Stomach (tissue), 9 donors: ENCODE measurements around the gene C2orf92. TPM values are rescaled to one million over a fixed set of nuclear protein-coding genes. Genes with fewer than 3 reads are reported as not detected.

Experiments
- DNase-seq, 2 donors: peaks; one replicate each; pipeline versions ENCODE4 v3.0.0 to v3.0.0-alpha.2; 2013 to 2019
- H3K27ac ChIP-seq, 5 donors: fragments of 200-600 bp in 4 of 5; sonication (generic) in 4 of 5; one replicate each; pipeline ENCODE4 v1.5.1; 2013 to 2019; ENCODE audit warnings: mild to moderate bottlenecking in 1 of 5, moderate library complexity in 1 of 5
- H3K27me3 ChIP-seq, 3 donors: fragments of 200-600 bp; sonication (generic); one replicate each; pipeline ENCODE4 v1.5.1; 2017 to 2019; ENCODE audit warnings: mixed run types in 1 of 3
- H3K36me3 ChIP-seq, 4 donors: fragments of 200-600 bp; sonication (generic); 1 replicate in 3 of 4; 2 replicates in 1 of 4; pipeline ENCODE4 v1.5.1; 2016 to 2019
- H3K4me1 ChIP-seq, 4 donors: fragments of 200-600 bp; sonication (generic); one replicate each; pipeline ENCODE4 v1.5.1; 2016 to 2019
- H3K4me3 ChIP-seq, 4 donors: fragments of 200-600 bp; sonication (generic) in 3 of 4; one replicate each; pipeline ENCODE4 v1.5.1; 2016 to 2019; ENCODE audit warnings: mild to moderate bottlenecking in 1 of 4
- H3K9me3 ChIP-seq, 4 donors: fragments of 200-600 bp; sonication (generic); one replicate each; pipeline ENCODE4 v1.5.1; 2016 to 2019
- EP300 ChIP-seq: sonication (generic); formaldehyde crosslinking; IDR thresholded peaks from one replicate; pipeline ENCODE4 v1.6.1; 2017; ENCODE audit warnings: antibody characterized with exemption
- POLR2A ChIP-seq, 4 donors: fragments of 450-650 bp; IDR thresholded peaks; one replicate each; pipeline ENCODE4 v1.6.1; 2016; ENCODE audit warnings: antibody characterized with exemption in 4 of 4, control low read depth in 2 of 4, mild to moderate bottlenecking in 1 of 4, moderate library complexity in 1 of 4
- POLR2AphosphoS5 ChIP-seq, 3 donors: sonication (generic); formaldehyde crosslinking; IDR thresholded peaks; one replicate each; pipeline ENCODE4 v1.6.1; 2016; ENCODE audit warnings: antibody characterized with exemption in 3 of 3
- WGBS, 5 donors: extraction: QIAGEN DNeasy Blood & Tissue Kit in 3 of 5; methylation state at CpG; one replicate each; pipeline versions ENCODE4 v1.1.5 to v1.1.7; 2013 to 2018; 5-methylcytosine and 5-hydroxymethylcytosine counted together
- intact Hi-C: fragments of 100-400 bp; cut with DNase I; formaldehyde crosslinking; loops from one replicate; pipeline ENCODE4 v1.15.1; 2023; ENCODE audit warnings: low total_unique reads
- polyA plus RNA-seq, 3 donors: library from polyadenylated mRNA; stranded (reverse); fragments of 200-250 nt; gene quantifications; one replicate each; pipeline ENCODE4 v1.2.3, GENCODE V29; 2013
- total RNA-seq, 5 donors: library from RNA; depleted of rRNA; stranded (reverse); fragments of >200 nt; gene quantifications; one replicate each; pipeline versions ENCODE4 v1.1.0 to v1.2.3, GENCODE V29; 2014 to 2016
- TF ChIP-seq, protein P1 (sequence below), 7 experiments: fragments of 450-650 bp in 4 of 7; fragments of 200-600 bp in 3 of 7; sonication (generic) in 3 of 7; IDR thresholded peaks; one replicate each; pipeline ENCODE4 v1.5.1; 2016 to 2019; ENCODE audit warnings: antibody characterized with exemption in 7 of 7, control low read depth in 2 of 7, mild to moderate bottlenecking in 1 of 7
- donor health status: healthy with polysubstance abuse.
- donor health status: Bipolar disorder and iron deficiency.
- donor health status: healthy.

The C2orf92 gene
- total and polyA plus RNA-seq, 8 donors, result 2.3 to 35.3 (median 6.0) TPM; not detected in 2

DNA sequence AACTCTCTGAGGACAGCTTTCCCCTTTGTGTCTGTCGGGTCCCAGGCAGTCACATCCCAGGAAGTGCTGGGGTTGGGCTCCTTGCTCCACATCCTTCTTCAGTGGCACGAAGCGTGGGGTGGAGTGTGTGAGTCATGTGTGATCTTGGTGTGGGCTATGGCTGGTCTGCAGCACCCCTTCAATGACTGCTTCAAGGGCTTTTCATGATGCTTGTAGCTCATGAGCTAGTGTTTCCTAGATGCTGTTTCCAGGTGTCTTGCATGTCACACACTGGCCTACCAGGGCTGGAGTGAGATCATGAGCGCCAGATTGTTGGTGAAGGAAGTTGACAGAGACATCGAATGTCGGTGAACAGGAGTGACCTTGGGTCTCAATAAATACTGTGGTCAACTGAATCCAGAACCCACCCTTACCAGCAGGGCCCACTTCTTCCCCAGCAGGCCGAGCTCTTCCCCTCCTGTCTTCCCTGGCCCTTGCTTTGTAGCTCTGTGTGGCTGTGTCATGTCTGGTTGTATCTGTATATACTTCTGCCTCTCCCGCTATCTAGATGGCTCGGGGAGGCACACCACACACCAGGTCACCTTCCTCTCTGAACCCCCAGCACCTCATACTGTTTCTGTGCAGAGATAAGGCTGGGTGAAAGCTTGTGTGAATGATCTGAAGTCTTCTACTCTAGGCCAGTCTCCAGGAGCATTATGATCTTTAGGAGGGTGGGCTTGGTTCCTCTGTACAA is 3.8 kb downstream of the C2orf92 start:
- no peak overlapping the region for H3K4me3 ChIP-seq
- H3K4me1 ChIP-seq, result no peaks in the 10 kb centered on the region
- H3K36me3 ChIP-seq, result peaks cover 0 to 5% (median 2%) of the 10 kb centered on the region in 4 donors
- no peak for TF ChIP-seq POLR2AphosphoS5 (IDR thresholded peaks at IDR 0.05)
- no peak for TF ChIP-seq EP300
- TF ChIP-seq, protein P1, sequence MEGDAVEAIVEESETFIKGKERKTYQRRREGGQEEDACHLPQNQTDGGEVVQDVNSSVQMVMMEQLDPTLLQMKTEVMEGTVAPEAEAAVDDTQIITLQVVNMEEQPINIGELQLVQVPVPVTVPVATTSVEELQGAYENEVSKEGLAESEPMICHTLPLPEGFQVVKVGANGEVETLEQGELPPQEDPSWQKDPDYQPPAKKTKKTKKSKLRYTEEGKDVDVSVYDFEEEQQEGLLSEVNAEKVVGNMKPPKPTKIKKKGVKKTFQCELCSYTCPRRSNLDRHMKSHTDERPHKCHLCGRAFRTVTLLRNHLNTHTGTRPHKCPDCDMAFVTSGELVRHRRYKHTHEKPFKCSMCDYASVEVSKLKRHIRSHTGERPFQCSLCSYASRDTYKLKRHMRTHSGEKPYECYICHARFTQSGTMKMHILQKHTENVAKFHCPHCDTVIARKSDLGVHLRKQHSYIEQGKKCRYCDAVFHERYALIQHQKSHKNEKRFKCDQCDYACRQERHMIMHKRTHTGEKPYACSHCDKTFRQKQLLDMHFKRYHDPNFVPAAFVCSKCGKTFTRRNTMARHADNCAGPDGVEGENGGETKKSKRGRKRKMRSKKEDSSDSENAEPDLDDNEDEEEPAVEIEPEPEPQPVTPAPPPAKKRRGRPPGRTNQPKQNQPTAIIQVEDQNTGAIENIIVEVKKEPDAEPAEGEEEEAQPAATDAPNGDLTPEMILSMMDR (IDR thresholded peaks at IDR 0.05), result no peak
- TF ChIP-seq POLR2A (IDR thresholded peaks at IDR 0.05), result no peak
- DNase-seq, result no peak
- no peaks in the 10 kb centered on the region for H3K27me3 ChIP-seq
- no peaks in the 10 kb centered on the region for H3K9me3 ChIP-seq
- intact Hi-C loops, result no loop called here
- WGBS, 5 donors, result 77 to 85% (median 80%) methylated on average over 9 of the region's 9 CpGs
- no peak overlapping the region for H3K27ac ChIP-seq

DNA sequence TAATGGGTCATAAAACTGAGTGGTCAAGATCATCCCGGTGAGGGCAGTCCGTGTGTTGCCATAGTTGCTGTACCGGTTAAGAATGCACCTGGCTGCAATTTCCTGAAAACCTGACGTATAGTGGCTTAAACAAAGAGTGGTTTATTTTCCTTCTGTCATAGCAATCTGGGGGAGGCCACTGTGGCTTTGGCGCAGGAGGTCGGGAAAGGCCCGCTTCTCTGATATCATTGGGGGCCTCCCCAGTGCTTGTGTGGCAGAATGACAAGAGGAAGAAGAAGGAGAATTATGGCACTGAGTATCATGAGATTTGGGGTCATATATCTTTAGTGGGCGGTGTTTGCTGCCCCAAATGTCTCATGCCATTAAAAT is 4.4 kb downstream of the C2orf92 start:
- H3K27ac ChIP-seq, result no peak overlapping the region
- no peaks in the 10 kb centered on the region for H3K9me3 ChIP-seq
- 40 to 69% (median 45%) methylated on average over 8 of the region's 8 CpGs for WGBS, 5 donors
- peak in 1 of 2 donors; percentile 38 for DNase-seq
- H3K4me1 ChIP-seq, result no peaks in the 10 kb centered on the region
- H3K27me3 ChIP-seq, result no peaks in the 10 kb centered on the region
- H3K36me3 ChIP-seq, result no peaks in the 10 kb centered on the region
- TF ChIP-seq, protein P1 (IDR thresholded peaks at IDR 0.05), result no peak
- no peak for TF ChIP-seq POLR2A (IDR thresholded peaks at IDR 0.05)
- TF ChIP-seq POLR2AphosphoS5 (IDR thresholded peaks at IDR 0.05), result no peak
- TF ChIP-seq EP300, result no peak
- intact Hi-C loops, result no loop called here
- no peak overlapping the region for H3K4me3 ChIP-seq

DNA sequence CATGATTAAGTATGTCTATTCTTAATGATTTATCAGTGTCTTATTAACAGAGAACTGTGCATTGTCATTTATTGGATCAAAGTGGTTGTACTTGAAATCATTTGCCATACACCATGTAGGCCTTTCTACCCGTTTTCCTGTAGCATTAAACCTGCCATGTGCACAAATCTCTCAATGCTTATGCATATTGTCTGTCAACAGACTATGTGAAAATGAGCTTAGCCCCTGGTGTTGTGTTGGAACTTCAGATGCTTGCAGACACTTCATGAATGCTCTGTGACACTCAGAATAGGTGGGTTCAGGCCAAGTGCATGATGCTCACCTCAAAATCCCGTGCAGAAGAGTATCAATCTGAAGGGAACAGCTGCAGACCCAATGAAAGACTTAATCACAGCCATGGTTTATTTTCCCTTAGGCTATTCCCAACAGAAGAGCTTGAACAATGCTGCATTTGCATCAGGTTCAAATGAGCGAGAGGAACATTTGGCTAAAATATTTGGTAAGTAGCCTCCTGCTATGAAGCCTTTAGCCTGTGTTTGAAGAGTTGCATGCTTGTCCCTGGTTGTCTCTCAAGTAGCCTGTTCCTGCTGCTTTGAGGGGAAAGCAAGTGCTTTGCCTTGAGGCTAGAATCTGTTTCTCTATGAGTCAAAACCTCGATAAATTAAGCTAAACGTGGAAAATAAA is 6.1 kb downstream of the C2orf92 start:
- WGBS, 5 donors, result 77 to 87% (median 83%) methylated on average over 5 of the region's 5 CpGs

DNA sequence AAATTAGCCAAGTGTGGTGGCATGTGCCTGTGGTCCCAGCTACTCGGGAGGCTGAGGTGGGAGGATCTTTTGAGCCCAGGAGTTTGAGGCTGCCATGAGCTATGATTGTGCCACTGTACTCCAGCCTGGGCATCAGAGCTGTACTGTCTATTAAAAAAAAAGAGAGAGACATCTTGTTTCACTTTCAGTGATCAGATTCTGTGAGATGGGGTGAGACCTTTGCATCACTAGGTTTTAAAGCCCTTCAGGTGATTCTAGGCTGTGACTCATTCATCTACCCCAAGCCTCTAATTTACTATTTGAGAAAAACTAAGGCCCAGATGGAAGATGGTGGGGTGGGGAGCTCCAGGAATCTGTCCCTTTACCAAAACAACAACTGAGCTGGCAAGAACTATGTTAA is 7.1 kb downstream of the C2orf92 start:
- Histone ChIP-seq H3K4me3 (no peak overlapping the region), H3K27me3 (no peaks in the 10 kb centered on the region), H3K27ac (no peak overlapping the region), H3K36me3 (no peaks in the 10 kb centered on the region), H3K4me1 (no peaks in the 10 kb centered on the region), H3K9me3 (no peaks in the 10 kb centered on the region)
- 89 to 100% (median 98%) methylated on average over 1 of the region's 1 CpG for WGBS, 5 donors
- TF ChIP-seq POLR2AphosphoS5 (IDR thresholded peaks at IDR 0.05) (no peak), POLR2A (IDR thresholded peaks at IDR 0.05) (no peak)
- TF ChIP-seq, protein P1 (IDR thresholded peaks at IDR 0.05), result no peak
- intact Hi-C loops, result no loop called here
- DNase-seq, result no peak

More for the DNA sequence above, 6.1 kb downstream of the C2orf92 start:
- TF ChIP-seq, protein P1 (IDR thresholded peaks at IDR 0.05), result no peak
- TF ChIP-seq POLR2A (IDR thresholded peaks at IDR 0.05) (no peak), POLR2AphosphoS5 (IDR thresholded peaks at IDR 0.05) (no peak), EP300 (no peak)
- no peak for DNase-seq
- Histone ChIP-seq H3K4me1 (no peaks in the 10 kb centered on the region), H3K27me3 (no peaks in the 10 kb centered on the region), H3K36me3 (no peaks in the 10 kb centered on the region), H3K4me3 (no peak overlapping the region), H3K27ac (no peak overlapping the region), H3K9me3 (no peaks in the 10 kb centered on the region)
- intact Hi-C loops, result no loop called here
